Measurements from ENCODE around the gene SCPEP1. TPM values are rescaled to one million over a fixed set of nuclear protein-coding genes. Genes with fewer than 3 reads are reported as not detected.

Gene SCPEP1
- total RNA-seq, 2 donors from 2014 or later: 13.7 to 22.9 TPM

DNA sequence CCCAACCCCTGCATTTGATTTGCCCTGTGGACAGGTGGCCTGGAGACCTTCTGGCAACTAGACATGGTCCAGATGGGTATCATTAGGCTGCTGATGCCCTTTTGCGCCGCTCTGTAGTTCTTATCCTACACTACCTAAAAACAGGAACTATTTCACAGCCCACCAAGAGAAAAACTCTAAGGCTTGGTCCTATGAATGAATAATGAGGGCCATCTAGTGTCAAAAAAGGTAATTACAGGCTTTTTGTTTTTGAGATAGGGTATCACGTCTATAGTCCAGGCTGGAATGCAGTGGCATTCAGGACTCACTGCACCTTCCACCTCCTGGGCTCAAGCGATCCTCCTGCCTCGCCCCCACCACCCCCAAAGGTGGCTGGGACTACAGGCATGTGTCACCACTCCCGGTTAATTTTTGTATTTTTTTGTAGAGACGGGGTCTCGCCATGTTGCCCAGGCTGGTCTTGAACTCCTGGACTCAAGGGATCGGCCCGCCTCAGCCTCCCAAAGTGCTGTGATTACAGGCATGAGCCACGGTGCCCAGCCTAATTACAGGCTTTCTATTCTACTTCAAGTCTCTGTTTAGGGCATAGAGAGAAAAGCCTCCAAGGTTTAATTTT, 38.0 kb upstream of the SCPEP1 start:
- H3K9me3 ChIP-seq: no peaks in the 10 kb centered on the region
- H3K9ac ChIP-seq (ENCODE audit: low read depth in 2 of 2, low read length in 2 of 2): no peak overlapping the region
- H3K27ac ChIP-seq: no peak overlapping the region
- H3K4me3 ChIP-seq: no peak overlapping the region
- no peaks in the 10 kb centered on the region for H3K36me3 ChIP-seq
- H3K27me3 ChIP-seq: no peaks in the 10 kb centered on the region
- TF ChIP-seq, protein P1, sequence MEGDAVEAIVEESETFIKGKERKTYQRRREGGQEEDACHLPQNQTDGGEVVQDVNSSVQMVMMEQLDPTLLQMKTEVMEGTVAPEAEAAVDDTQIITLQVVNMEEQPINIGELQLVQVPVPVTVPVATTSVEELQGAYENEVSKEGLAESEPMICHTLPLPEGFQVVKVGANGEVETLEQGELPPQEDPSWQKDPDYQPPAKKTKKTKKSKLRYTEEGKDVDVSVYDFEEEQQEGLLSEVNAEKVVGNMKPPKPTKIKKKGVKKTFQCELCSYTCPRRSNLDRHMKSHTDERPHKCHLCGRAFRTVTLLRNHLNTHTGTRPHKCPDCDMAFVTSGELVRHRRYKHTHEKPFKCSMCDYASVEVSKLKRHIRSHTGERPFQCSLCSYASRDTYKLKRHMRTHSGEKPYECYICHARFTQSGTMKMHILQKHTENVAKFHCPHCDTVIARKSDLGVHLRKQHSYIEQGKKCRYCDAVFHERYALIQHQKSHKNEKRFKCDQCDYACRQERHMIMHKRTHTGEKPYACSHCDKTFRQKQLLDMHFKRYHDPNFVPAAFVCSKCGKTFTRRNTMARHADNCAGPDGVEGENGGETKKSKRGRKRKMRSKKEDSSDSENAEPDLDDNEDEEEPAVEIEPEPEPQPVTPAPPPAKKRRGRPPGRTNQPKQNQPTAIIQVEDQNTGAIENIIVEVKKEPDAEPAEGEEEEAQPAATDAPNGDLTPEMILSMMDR (IDR thresholded peaks at IDR 0.05): peak; percentile 65
- no peaks in the 10 kb centered on the region for H3K4me1 ChIP-seq
- intact Hi-C loops (cut with DNase I): loop anchor here (2.0 to 10.0 kb wide), 2 partner anchors 119 to 345 kb away; partner anchors contain the start of gene NOG
- DNase-seq: no peak

DNA sequence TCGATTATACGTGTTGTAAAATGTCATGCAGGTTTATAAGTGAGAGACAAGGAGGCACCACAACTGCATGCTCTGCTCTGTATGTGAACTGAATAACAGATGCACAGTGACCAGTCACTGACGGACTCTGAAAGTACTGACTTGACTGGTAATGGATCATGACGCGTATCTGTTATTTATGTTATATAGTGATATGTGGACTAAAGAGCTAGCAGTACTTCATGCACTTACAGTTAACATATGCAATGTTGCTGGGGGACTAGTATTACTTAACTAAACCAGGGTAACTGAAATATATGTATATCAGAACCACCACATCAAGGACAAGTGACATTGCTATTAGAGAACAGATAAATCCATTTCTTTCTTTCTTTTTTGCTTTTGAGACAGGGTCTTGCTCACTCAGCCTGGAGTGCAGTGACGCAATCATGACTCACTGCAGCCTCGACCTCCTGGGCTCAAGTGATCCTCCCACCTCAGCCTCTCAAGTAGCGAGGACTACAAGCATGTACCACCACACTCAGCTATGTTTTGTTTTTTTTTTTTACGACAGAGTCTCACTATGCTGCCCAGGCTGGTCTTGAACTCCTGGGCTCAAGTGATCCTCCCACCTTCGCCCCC, 34.3 kb upstream of the SCPEP1 start:
- peaks cover 6% of the 10 kb centered on the region for H3K36me3 ChIP-seq
- TF ChIP-seq, protein P1 (IDR thresholded peaks at IDR 0.05): no peak
- intact Hi-C loops (cut with DNase I): loop anchor here (10.0 kb wide), 1 partner anchor 349 kb away; the partner anchor contains the start of gene NOG

GRCh38 chr17:56945938-56946505, 31.9 kb upstream of the SCPEP1 start:
- peaks cover 6% of the 10 kb centered on the region for H3K36me3 ChIP-seq
- no peak overlapping the region for H3K9ac ChIP-seq (ENCODE audit: low read depth in 2 of 2, low read length in 2 of 2)
- no peak overlapping the region for H3K27ac ChIP-seq
- no peak for DNase-seq
- H3K27me3 ChIP-seq: no peaks in the 10 kb centered on the region
- no peak overlapping the region for H3K4me3 ChIP-seq
- intact Hi-C loops (cut with DNase I): loop anchor here (10.0 kb wide), 1 partner anchor 351 kb away; the partner anchor contains the start of gene NOG
- no peaks in the 10 kb centered on the region for H3K4me1 ChIP-seq
- H3K9me3 ChIP-seq: no peaks in the 10 kb centered on the region
- TF ChIP-seq, protein P1 (IDR thresholded peaks at IDR 0.05): no peak

More for the DNA sequence above, 34.3 kb upstream of the SCPEP1 start:
- Histone ChIP-seq H3K27ac (no peak overlapping the region), H3K9ac (ENCODE audit: low read depth in 2 of 2, low read length in 2 of 2) (no peak overlapping the region), H3K27me3 (no peaks in the 10 kb centered on the region), H3K4me1 (no peaks in the 10 kb centered on the region), H3K4me3 (no peak overlapping the region), H3K9me3 (no peaks in the 10 kb centered on the region)
- DNase-seq: no peak

GRCh38 chr17:56947741-56948140, 30.2 kb upstream of the SCPEP1 start:
- no peaks in the 10 kb centered on the region for H3K4me1 ChIP-seq
- H3K9me3 ChIP-seq: no peaks in the 10 kb centered on the region
- TF ChIP-seq, protein P1 (IDR thresholded peaks at IDR 0.05): no peak
- H3K27me3 ChIP-seq: no peaks in the 10 kb centered on the region
- no peak overlapping the region for H3K4me3 ChIP-seq
- intact Hi-C loops (cut with DNase I): loop anchor here (10.0 kb wide), 1 partner anchor 353 kb away; the partner anchor contains the start of gene NOG
- no peak for DNase-seq
- H3K9ac ChIP-seq (ENCODE audit: low read depth in 2 of 2, low read length in 2 of 2): no peak overlapping the region
- no peak overlapping the region for H3K27ac ChIP-seq
- H3K36me3 ChIP-seq: peaks cover 6% of the 10 kb centered on the region

DNA sequence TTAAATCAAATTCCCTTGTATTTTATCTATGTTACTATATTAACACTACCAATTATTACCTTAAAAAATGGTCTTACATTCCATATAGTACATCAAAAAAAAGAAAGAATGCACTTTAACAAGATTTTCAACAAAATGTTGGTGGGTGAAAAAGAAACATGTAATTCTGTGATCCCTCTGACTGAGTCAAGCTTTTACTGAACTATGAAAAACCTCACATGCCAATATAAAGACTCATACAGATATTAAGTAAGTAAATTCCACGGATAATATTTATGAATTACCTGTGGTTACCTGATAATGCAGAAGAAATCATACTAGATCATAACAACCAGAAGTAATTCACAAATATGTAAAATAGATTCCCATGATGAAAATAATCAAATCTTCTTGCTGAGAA, 29.4 kb upstream of the SCPEP1 start:
- TF ChIP-seq, protein P1 (IDR thresholded peaks at IDR 0.05): no peak
- Histone ChIP-seq H3K9me3 (no peaks in the 10 kb centered on the region), H3K4me1 (no peaks in the 10 kb centered on the region), H3K4me3 (no peak overlapping the region), H3K27ac (no peak overlapping the region), H3K27me3 (no peaks in the 10 kb centered on the region), H3K9ac (ENCODE audit: low read depth in 2 of 2, low read length in 2 of 2) (no peak overlapping the region), H3K36me3 (peaks cover 6% of the 10 kb centered on the region)
- intact Hi-C loops (cut with DNase I): loop anchor here (10.0 kb wide), 1 partner anchor 354 kb away; the partner anchor contains the start of gene NOG
- DNase-seq: no peak

Measured in colonic mucosa (tissue), 4 donors.